HG03565 (cell line): ENCODE measurements around the gene RAB40B.

ENCODE experiments used
- ATAC-seq: cut with Tn5 transposase; IDR thresholded peaks from one replicate; pipeline ENCODE4 v1.9.1; 2021; ENCODE audit warnings: mild to moderate bottlenecking, moderate library complexity; ENCODE audit not compliant: unreplicated experiment

The RAB40B gene

DNA sequence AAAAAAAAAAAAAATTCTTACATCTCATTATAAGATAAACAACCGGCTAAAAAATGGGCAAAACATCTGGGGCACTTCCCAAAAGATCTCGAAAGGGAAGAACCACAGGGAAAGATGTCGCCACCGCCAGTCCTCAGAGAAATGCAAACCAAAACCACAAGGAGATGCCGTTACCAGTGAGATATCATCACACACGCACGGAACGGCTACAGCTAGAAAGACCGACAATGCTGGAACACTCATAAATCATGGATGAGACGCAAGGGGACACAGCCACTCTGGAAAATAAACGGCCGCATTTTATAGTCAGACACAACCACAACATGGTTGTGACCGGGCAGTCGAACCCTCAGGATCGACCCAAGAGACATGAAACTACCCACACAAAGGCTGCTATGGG lies 74.8 kb downstream of the RAB40B start:
- ATAC-seq, result no peak

DNA sequence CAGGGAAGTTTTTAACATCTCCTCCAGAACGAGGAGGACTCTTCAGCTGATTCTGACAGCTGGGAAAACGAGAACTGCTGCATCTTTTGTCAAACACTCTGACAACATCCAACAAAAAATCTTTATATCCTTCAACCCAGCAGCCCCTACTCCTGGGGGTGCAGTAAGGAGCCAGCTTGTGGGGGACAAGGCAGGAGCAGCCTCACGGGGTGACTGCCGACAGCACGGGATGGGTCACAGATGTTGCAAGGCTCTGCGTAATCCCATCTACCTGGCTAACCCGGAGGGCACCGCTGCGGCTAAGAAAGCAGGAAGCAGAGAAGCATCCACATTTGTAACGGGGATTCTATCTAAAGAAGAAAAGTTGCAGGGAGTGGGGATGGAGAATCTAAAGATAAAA lies 78.9 kb downstream of the RAB40B start:
- ATAC-seq, result no peak

DNA sequence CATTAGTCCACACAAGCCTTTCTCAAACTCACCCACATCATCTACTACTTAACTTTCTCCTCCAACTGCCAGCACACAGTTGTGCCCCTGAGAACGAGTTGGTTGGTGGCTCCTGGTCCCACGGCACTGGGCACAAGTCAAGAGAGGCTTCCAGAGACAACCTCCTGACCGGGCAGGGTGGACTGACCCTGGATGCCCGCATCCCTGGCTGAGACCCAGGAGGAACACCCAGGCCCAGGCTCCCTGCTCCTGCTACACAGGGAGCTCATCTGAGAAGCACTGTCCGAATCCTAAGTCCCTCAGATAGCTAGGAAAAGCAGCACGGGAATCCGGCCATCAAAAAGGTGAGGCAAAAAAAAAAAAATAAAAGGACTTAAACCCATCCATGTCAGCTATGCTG lies 79.3 kb downstream of the RAB40B start:
- ATAC-seq, result no peak

DNA sequence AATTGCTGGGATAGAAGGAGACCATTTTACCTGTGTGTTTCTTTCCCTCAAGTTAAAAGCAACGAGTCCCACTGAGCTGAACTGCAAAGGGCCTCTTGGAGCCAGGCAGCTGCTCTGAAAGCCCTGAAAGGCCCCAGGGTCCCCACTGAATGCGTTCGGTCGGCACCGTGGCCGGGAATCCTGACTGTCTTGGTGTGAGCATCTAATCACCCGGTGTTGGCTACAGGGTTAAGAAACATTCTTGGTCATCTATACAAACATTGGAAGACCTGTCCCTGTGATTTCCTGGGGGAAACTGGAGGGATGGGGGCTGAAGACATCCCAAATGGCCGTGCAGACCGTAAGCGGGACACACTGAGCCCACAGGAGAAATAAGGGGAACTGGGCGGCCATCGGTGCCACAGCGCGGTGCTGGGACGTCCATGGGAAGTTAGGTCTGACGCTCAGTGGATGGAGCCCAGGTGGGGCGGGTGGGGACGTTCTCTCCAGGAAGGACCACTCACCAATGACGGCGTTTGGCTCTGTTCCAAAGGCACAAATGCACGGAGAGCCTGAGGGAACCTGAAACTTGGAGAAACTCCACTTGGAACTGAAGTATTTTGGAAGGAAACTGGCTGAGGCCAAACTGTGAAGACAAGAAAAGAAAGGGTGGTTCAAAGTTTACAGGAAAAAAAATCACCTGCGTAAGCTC lies 82.3 kb downstream of the RAB40B start:
- no peak for ATAC-seq

DNA sequence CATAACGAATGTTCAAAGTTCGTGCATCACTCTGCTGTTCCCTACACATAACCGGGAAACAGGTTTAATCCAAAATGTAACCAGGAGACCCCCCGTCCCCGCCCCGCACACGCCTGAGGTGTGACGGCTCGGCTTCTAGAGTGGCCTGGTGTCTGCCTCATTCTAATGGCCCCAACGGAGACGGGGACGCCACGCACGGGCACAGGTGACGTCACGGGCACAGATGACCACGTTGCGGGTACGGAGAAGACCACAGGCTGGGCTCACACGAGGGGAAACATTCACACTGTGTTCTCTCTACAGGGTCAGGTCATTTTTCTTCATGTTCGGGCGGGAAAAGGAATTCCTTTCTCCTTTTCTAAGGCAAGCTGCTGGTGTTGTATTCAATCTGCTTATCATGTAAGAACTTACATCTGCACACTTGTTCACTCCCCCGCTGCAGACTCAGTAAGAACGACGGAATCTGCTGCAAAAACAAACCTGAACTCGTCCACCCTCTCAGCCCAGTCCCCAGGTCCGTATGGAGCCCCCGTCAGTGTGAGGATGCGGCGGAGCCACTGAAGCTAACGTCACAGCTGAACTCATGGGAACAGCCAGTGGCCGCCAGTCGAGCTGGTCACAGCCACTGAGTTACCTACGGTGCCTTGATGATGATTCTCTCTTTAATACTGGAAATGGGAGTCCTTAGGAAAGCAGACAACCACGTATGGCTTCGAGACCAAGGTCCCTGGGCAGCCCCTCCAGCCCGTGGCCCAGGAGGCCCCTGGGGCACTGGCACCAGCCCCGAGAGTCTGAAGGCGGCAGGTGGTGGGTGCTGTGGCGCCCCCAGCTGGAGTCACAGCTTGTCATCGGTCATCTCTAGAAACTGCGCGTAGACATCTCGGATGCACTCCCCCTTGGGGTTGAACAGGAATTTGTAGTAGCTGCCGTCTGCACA lies 83.1 kb downstream of the RAB40B start:
- no peak for ATAC-seq

DNA sequence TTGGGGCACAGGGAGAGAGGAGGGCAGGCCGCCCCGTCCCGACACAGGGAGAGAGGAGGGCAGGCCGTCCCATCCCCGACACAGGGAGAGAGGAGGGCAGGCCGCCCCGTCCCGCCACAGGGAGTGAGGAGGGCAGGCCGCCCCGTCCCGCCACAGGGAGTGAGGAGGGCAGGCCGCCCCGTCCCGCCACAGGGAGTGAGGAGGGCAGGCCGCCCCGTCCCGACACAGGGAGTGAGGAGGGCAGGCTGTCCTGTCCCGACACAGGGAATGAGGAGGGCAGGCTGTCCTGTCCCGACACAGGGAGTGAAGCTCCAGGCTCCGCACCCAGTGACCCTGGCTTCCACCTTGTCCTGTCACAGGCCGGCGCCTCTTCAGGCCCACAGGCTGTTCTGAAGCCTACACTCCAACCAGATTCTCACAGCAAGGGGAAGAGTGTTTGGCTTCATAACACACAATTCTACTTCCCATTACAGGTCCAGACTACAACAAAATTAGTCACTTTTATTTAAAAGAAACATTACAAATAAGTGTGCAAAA lies 84.3 kb downstream of the RAB40B start:
- ATAC-seq, result no peak

DNA sequence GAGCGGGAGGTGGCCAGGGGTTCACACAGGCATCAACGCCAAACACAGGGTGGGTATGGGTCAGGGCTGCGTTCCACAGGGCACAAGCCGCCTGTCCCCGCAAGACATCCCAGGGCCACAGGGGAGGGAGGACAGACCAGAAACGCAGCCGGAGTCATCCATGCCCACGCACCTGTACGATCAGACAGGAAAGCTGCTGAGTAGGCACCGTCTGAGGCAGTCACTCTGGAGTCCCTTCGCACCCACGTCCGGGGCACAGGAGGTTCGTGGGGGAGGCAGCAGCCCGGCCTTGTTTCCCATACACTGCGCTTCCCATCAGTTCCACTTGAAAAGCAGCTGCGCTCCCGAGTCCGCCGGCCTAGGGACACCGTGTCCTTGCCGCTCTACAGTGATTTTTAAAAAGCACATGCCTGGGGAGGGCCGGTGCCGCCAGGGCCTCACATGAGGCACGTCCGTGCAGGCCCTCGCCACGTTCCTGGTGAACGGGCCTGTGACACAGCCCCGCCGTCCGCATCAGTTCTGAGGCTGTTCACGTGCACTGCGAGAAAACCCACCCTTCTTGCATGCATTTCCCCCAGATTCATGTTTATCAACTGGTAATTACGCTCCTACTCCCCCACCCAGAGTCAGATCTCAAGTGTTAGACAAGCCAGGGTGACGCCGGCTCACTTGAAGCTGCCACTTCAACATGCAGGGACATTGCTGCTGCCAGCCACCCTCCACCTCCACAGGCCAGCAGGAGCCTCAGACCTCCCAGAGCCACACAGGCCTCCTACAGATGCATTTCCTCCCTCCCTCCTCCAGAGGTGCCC lies 85.0 kb downstream of the RAB40B start:
- ATAC-seq, result no peak

DNA sequence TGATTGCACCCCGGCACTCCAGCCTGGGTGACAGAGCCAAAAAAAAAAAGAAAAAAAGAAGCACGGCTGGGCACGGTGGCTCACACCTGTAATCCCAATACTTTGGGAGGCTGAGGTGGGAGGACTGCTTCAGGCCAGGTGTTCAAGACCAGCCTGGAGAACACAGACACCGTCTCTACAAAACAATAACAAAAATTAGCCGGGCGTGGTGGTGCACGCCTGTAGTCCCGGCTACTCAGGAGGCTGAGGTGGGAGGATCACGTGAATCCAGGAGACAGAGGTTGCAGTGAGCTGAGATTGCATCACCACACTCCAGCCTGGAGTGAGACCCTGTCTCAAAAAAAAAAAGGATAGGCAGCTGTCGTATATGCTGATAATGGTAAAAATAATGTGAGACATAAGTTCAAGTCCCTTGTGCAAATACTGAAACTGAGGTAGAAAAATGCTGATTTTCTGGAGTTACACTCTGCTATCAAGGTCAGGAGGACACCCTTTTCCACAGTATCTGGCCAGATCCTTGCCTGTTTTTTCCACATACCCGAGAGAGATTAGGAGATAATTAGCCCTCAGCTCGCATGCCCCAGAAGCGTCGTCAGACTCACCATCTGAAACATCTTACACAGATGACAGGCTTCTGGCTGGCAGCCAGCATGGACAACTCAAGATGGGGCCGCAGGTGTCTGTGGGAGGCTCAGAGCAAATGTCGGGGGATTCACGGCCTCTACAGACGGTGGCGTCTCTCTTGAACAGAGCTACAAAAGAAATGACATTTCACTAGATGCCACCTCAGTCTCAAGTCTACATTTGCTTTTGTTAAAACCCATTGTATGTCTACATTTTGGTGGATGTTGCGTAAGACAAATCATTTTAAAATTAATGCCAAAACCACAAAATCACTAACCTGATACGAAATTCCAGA lies 87.1 kb downstream of the RAB40B start:
- ATAC-seq, result no peak

DNA sequence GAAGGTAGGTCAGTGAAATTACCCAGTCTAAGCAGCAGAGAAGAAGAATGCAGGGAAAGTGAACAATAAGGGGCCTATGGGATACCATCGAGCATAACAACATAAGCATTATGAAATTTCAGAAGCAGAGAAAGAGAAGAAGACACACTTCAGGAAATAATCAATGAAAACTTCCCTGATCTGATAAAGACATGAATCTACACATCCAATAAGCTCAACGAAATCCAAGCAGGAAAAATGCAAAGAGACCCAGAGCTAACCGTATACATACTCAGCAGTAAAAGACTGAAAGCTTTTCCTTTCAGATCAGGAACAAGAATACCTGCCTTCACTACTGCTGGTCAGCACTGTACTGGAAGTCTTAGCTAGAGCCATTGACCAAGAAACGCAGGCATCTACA lies 88.8 kb downstream of the RAB40B start:
- no peak for ATAC-seq

DNA sequence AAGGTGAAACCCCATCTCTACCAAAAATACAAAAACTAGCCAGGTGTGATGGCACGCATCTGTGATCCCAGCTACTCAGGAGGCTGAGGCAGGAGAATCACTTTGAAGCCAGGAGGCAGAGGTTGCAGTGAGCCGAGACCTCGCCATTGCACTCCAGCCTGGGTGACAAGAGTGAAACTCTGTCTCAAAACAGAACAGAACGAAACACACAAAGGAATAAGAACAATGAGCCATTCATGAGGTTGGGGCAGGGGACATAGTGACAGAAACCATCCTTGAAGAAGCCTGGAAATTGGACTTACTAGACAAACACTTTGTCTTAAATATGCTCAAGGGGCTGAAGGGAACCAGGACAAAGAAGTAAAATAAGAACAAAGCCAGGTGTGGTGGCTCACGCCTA lies 89.7 kb downstream of the RAB40B start:
- ATAC-seq, result no peak

DNA sequence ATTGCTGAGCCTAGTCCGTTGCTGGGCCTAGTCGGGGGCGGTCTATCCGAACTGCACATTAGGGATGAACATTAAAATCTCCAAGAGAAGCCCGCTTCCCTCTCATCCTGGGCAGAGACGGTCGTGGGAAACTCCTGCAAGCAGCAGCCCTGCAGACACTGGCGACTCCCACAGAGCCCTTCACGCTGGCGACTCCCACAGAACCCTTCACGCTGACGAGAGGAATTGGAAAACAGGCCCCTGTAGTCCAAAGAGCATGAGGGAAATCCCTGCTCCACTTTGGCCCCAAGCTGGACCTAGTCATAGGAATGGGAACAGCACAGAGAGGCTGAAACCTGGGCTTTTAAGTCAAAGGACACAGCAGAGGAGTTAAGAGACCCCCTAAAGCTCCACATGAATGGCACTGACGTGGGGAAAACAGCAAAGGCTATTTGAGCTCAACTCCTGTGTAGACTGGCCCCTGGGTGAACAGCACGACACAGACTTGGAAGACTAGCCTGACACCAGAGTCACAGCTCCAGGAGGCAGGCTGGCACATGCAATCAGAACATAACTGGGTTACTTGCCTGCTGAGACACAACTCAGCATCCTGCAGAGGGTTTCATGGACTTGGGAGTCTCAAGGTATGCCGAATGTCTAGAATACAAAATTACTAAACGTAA lies 92.4 kb downstream of the RAB40B start:
- ATAC-seq, result no peak
